GM19238 (cell line): Measurements from ENCODE around the gene ZNF331.

Source experiments
- DNase-seq: peaks from one replicate; pipeline ENCODE4 v3.0.0; 2011; ENCODE audit warnings: low spot score; ENCODE audit not compliant: insufficient read length

ZNF331 gene

DNA sequence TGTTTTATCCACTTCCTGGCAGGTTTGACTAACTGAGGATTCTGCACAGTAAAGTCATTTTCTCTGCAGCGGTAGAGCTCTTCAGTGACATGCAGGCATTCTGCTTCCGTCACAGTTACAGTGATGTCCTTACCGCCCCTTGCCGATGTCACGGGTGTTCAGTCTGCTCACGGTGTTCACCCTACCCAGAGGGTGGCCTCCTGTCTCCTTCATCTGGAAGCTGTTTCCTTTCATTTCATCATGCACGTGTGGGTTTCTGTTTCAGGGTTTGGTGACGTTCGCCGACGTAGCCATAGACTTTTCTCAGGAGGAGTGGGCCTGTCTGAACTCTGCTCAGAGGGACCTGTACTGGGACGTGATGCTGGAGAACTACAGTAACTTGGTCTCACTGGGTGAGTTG is 33.4 kb downstream of the ZNF331 start:
- DNase-seq, result no peak

DNA sequence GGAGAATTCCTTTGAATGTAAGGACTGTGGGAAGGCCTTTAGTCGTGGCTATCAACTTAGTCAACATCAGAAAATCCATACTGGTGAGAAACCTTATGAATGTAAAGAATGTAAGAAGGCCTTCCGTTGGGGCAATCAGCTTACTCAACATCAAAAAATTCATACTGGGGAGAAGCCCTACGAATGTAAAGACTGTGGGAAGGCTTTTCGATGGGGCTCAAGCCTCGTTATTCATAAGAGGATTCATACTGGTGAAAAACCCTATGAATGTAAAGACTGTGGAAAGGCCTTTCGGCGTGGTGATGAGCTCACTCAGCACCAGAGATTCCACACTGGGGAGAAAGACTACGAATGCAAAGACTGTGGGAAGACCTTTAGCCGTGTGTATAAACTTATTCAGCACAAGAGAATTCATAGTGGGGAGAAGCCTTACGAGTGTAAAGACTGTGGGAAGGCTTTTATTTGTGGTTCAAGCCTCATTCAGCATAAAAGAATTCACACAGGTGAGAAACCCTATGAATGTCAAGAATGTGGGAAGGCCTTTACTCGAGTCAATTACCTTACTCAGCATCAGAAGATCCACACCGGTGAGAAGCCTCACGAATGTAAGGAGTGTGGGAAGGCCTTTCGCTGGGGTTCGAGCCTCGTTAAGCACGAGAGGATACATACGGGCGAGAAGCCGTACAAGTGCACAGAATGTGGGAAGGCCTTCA is 39.2 kb downstream of the ZNF331 start:
- no peak for DNase-seq

DNA sequence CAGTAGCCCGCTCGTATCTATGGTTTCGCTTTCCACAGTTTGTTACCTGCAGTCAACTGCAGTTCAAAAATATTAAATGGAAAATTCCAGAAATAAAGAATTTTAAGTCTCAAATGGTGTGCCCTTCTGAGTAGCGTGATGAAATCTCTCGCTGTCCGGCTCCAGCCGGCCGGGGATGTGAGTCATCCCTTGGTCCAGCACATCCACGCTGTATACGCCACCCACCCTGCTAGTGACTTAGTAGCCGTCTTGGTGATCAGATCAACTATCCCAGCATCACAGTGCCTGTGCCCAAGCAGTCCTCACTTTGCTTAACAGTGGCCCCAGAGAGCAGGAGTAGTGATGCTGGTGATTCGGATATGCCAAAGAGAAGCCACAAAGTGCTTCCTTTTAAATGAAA is 40.0 kb downstream of the ZNF331 start:
- no peak for DNase-seq

DNA sequence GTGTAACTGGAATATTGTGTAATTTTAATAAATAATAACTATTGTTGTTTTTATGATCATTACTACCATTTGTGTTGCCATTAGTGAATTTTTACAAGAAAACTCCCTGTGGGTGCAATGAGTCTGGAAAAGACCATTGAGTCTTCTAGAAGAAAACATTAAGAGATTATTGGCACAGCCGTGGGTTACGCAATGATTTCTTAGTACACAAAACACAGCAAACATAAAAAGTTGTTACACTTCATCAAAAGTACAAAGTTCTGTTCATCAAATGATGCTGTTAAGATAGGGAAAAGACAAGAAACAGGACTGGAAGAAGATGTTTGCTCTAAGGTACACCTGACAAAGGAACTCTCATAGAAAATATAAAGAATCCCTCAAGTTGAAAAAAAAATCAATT is 41.6 kb downstream of the ZNF331 start:
- no peak for DNase-seq

DNA sequence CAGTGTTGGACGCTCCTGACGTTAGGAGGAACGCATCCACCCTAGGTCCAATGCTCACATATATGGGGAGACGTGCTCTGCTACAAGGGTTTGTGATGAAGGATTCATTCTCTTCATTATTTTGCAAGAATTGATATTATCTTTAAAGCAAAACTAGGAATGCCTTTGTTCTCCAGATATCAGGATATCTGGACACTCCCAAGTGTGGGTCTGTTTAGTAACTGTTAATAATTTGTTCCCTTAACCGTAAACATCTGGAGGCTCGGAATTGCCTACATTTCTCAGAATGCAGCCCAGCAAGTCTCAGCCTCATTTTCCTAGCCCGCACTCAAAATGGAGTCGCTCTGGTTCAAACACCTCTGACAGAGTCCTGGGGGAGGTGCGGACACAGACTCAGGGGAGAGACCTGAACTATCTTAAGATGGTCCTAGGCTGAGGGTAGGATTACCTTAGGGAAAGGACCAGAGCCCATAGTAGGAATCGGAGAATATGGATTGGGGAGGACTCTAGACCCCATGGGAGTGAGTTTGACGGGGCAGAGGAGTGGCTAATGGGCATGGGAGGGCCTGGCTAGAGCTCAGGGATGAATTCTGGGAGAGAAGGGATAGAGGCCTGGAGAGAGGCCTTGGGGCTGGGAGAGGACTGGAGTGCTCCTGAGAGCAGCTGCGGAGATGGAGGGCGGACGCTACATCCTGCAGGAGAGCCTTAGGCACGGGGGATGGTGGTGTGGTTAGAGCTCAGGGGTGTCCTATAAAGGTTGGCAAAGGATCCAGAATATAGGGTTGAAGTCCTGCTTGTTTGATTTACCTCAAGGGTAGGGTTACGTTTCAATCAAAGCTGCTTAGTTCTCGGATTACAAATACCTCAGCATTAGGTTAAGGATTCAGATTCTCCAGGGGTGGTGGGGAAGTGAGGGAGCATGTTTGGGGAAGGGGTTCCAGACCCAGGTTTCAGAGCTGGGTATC is 43.2 kb downstream of the ZNF331 start:
- no peak for DNase-seq

DNA sequence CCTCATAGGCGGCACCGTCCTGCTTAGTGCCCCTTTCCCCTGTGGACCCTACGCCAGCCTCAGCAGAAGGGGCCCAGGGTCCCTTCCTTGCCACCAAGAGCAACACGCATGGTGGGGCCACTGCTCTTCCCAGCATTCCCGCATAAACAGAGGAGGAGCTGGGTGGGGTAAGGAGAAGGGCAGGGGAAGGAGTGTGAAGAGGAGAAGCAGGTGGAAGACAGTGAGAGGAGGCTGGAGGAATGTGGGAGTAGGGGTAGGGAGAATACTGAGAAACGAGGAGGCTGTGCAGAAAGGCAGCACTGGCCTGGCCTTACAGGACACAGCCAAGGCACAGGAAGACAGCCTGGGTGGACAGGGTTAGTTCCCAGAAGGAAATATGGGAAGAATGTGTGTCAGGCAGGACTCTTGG is 43.9 kb downstream of the ZNF331 start:
- no peak for DNase-seq

DNA sequence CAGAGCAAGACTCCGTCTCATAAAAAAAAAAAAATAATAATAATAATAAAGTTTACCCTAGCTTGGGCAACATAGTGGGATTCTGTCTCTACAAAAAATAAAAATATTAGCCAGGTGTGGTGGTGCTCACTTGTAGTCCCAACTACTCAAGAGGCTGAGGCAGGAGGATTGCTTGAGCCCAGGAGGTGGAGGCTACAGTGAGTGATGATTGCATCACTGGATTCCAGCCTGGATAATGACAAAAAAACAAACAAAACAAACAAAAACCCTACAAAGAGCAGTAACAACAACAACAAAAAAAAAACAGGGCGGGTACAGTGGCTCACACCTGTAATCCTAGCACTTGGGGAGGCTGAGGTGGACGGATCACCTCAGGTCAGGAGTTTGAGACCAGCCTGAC is 45.2 kb downstream of the ZNF331 start:
- no peak for DNase-seq

DNA sequence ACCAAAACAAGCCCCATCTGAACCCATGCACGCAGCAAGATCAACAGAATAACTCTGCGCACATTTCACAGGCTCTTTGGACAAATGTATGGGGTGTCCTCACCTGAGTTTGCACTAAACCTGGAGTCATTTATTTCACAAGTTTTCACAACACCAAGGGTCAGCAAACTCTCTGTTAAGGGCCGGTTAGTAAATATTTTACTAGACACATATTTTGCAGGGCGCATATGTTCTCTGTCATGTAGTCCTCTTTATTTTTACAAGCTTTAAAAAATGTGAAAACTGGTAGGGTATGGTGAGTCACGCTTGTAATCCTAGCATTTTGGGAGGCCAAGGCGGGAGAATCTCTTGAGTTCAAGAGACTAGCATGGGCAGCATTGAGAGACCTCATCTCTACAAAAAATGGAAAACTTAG is 48.3 kb downstream of the ZNF331 start:
- no peak for DNase-seq

DNA sequence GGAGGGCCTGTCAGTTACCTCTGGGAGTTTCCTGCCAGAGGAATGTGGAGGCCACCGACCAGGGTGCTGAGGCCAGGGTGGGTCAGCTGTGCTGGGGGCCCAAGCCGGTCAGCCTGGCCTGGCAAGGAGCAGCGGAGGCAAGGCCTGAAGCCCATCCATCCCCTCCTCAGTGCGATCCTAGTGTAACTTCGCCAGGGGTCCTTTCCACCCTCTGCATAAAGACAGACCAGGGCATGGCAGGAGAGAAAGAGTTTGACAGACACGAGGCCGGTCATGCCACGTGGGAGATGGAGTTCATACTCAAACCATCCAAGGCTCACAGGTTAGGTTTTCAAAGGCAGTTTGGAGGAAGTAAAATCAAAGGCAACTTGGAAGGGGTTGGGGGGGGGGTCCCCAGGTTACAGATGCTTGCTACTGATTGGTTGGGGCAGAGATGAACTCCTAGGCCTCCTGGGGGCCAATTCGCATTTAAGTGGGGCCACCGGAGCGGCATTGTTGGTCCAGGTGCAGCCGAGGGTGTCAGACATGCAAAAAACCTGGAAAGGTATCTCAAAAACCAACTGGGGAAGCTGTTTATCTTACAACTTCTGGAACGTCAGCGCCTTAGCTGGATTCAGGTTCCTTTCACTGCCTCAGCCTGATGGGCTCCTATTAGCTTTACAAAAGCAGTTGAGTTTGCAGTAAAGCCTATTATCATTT is 57.0 kb downstream of the ZNF331 start:
- no peak for DNase-seq

DNA sequence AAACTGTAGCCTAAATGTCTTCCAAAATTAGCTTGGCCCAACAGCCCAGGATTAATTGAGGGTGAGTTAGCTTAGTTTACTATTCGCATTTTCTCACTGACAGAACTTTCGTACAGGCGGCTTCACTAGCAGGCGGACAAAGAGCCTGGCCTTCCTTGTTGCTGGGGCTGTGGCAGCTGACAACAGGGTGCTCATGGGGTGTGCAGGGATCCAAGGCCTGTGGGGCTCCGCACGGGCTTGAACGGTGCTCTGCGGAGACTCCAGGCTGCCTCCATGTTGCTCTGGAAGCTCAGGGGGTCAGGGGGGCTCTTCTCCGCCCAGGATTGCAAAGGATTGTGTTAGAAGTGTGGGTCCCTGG is 57.5 kb downstream of the ZNF331 start:
- DNase-seq, result no peak

DNA sequence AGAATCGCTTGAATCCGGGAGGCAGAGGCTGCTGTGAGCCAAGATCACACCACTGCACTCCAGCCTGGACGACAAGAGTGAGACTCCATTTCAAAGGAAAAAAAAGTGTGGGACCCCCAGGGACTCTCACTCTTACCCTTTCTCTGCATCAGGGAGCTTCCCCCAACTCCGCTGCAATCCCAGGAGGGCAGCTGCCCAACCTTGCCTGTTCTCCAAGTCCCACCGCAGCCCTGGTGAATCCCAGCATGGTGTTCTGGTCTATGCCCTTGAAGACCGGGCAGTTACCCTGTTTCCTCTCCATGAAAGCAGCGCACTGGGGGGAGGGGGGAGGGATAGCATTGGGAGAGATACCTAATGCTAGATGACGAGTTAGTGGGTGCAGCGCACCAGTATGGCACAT is 58.1 kb downstream of the ZNF331 start:
- DNase-seq, result no peak

DNA sequence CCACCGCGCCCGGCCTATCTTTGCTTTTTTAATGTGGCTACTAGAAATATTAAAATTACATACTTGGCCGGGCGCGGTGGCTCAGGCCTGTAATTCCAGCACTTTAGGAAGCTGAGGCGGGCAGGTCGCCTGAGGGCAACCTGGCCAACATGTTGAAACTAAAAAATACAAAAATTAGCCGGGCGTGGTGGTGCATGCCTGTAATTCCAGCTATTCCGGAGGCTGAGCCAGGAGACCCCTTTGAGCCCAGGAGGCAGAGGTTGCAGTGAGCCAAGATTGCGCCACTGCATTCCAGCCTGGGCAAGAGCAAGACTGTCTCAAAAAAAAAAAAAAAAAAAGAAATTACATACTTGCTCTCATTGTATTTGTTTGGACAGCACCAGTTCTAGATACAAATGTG is 59.1 kb downstream of the ZNF331 start:
- no peak for DNase-seq

DNA sequence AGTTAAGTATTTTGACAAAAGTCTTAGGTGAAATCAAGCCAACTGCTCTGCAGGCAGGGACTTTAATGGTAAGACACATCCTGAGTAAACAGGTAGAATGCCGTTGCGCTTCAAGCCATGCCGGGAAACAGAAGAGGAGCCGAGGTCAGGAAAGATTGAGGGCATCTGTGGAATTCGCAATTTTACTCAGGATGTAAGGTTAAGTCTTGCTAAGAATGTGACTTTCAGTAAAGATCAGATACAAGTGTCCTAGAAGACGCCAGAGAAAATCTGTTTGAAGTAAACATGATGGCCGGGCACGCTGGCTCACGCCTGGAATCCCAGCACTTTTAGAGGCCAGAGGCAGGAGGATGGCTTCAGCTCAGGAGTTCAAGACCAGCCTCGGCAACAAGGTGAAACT is 60.4 kb downstream of the ZNF331 start:
- DNase-seq, result no peak

DNA sequence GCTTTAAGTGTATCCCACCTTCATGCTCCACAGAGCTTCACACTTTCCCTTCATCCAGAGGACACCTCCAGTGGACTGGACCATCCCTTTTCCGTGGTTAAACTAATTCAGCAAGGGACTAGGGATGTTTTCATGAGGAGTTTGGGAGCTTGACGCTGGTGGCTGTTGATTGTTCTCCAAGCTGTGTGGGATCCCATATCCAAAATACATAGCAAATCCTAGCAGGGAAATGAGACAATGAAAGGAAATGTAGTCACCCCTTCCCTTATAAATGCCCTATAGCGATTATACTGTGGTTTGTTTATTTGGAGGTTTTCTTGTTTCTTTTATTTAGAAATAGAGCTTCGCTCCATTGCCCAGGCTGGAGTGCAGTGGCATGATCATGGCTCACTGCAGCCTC is 62.3 kb downstream of the ZNF331 start:
- no peak for DNase-seq

DNA sequence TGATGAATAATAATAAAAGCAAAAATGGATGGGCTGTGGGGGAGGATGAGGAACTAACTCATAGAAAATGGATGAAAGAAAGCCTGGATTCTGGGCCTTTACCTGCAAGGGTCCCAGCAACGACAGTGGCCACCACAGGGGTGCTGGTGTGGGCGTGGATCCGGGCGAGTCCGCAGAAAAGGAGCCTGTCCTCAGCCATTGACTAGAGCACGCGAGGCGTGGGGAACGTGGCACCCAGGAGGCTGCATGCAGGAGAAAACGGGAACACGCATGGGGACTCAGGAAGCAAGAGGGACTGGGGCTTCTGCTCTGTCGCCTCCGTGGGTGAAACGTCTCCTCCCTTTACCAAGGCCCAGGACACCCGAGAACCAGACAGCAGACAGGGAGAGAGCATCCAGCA is 68.1 kb downstream of the ZNF331 start:
- no peak for DNase-seq

DNA sequence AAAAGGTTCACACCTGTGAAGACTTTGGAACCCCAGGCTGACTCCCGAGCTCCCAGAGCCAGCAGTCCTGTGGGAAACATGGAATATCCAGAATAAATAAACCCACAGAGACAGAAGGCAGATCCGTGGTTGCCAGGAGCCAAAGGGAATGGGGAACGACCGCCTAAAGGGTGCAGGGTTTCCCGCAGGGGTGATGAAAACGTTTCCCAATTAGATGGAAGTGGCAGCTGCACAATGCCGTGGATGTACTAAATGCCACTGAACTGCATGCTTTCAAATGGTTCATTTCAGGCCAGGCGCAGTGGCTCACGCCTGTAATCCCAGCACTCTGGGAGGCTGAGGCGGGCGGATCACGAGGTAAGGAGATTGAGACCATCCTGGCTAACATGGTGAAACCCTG is 70.4 kb downstream of the ZNF331 start:
- no peak for DNase-seq

DNA sequence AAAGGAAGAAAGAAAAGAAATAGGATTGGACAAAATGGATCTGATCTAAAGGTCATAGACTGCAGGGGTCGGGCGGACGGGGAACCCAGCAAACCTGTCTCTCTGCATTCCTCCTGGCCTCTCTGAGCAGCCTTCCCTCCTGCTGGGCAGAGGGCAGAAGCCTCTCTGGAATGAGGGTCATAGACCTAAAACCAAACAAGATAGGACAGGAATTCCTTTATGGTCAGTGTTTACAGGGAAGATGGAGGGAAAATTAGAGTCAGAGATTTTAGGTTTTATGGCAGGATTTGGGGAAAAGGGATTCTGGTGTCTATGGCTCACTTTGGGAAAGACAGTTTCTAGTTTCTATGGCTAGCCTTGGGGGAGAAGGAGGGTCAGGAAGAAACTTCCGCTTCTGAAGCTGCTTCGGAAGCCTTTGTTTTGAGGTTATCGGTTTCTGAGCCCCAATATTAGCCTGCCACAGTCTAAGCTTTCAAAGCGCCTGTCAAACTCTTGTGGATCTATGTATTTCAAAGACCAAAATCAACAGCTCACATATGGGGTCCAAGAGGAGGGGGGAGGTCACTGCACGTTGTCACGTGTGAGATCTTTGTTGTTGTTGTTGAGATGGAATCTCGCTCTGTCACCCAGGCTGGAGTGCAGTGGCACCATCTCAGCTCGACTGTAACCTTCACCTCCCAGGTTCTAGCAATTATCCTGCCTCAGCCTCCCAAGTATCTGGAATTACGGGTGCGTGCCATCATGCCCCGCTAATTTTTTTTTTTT is 75.0 kb downstream of the ZNF331 start:
- DNase-seq, result no peak

DNA sequence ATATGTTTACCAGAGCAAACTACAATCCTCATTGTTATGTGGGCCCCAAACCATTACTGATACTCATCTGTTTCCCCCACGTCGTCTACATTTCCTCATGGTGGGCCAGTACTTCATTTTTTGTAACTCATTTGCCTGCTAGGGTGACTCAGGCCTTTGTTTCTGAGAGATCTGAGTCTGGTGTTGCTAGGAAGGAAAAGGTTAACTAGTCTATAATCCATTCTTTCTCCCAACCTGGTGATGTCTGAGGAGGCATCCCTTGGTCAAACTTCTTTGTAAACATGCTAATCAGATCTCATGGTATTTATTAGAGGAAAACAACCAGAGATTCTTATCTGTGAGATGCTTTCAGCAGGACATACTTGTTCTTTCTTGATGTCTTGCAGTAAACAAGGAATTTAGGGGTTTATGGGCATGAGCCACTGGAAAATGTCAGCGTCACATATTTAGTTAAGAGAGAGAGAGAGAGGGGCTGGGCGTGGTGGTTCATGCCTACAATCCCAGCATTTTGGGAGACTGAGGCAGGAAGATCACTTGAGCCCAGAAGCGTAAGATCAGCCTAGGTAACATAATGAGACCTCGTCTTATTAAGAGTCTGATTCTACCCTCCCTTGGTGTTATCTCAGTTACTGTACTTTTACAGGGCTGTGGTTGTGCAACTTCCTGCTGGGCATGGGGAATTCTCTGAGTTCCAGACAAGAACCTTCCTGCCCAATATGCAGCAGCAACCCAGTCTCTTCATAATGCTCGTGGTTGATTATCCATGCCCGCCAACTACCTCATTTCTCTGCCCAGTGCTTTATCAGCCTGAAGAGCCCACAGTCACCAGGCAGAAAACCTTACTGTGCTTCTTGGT is 84.2 kb downstream of the ZNF331 start:
- DNase-seq, result no peak

DNA sequence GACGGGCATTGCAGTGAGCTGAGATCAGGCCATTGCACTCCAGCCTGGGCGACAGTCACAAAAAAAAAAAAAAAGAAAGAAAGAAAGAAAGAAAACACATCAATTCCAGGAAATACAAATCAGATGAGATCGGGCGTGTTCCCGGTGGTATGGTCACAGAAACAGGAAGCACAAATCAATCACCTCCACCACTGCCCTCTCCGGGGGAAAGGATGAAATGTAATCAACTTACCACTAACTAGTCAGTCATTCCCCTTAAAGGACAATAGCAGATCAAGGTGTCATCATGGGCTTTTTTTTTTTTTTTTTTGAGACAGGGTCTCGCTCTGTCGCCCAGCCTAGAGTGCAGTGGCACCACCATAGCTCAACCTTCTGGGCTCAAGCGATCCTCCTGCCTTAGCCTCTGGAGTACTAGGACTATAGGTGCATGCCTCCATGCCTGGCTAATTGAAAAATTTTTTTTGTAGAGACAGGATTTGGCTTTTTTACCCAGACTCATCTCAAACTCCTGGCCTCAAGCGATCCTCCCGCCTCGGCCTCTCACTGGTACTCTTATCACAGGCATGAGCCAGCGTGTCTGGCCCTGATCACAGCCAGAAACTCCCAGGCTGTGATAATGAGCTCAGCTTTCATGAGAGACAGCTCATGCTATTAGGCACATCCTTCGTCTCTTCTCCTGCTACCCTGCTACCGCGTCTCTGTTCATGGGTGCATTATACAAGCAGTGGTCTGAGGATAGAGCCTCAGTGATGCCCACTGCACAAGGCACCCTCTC is 87.0 kb downstream of the ZNF331 start:
- DNase-seq, result no peak

DNA sequence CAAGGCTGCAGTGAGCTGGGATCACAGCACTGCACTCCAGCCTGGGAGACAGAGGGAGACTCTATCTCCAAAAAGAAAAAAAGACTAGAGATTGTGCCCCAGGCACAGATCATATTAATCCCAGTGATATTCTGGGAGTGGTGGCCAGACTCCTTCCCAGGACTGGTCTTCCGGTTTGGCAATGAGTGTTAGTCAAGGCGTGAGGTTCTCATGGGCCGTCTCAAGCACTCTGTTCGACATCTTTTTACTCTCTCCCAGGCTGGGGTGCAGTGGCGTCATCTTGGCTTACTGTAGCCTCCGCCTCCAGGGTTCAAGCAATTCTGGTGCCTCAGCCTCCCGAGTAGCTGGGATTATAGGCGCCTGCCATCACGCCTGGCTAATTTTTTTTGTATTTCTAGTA is 88.5 kb downstream of the ZNF331 start:
- DNase-seq, result no peak
